H1 (cell line): Measurements from ENCODE around the gene SYT15B. TPM values are rescaled to one million over a fixed set of nuclear protein-coding genes. Genes with fewer than 3 reads are reported as not detected.
"Not testable (repeated sequence)": the region's sequence is repeated elsewhere in the genome, so short reads cannot be mapped to it uniquely, and the experiment has no call there.

Experiments used
- CTCF ChIA-PET: fragments of 300-600 bp; sonication (Branson Sonifier 250); formaldehyde crosslinking; loops from one replicate; lab custom pipeline; 2021; ENCODE audit not compliant: partially characterized antibody; lab: Charles Lee
- POLR2A ChIA-PET: fragments of 300-600 bp; sonication (Branson Sonifier 250); formaldehyde crosslinking; loops from one replicate; lab custom pipeline; 2021; ENCODE audit warnings: inconsistent platforms; ENCODE audit not compliant: partially characterized antibody; lab: Charles Lee
- DNase-seq, 2 experiments: peaks; one replicate each; pipeline versions ENCODE4 v3.0.0 to v3.0.0-alpha.2; 2010 to 2022; ENCODE audit warnings: low spot score in 2 of 2, low read depth in 1 of 2, mixed read lengths in 1 of 2
- FAIRE-seq: peaks from 2 replicates; lab custom pipeline; 2011; peaks lifted over from hg19 to GRCh38; lab: Jason Lieb, UNC
- H2AFZ ChIP-seq: 2 replicates; pipeline ENCODE4 v1.8.1; 2012; ENCODE audit warnings: low read length, inconsistent platforms
- H2AK5ac ChIP-seq: 2 replicates; pipeline ENCODE4 v1.6.1; 2013; ENCODE audit warnings: low read depth, low read length
- H2BK120ac ChIP-seq: replicated peaks from 2 replicates; pipeline ENCODE3; 2013; ENCODE audit warnings: low read depth, low read length, inconsistent platforms
- H2BK12ac ChIP-seq: 2 replicates; pipeline ENCODE4 v1.6.1; 2013; ENCODE audit warnings: low read depth, low read length
- H2BK15ac ChIP-seq: 2 replicates; pipeline ENCODE4 v1.6.1; 2013; ENCODE audit warnings: low read length
- H2BK20ac ChIP-seq: 2 replicates; pipeline ENCODE4 v1.6.1; 2013; ENCODE audit warnings: low read length
- H2BK5ac ChIP-seq: 2 replicates; pipeline ENCODE4 v1.6.1; 2013; ENCODE audit warnings: low read depth, low read length
- H3K14ac ChIP-seq: 2 replicates; pipeline ENCODE4 v1.6.1; 2013; ENCODE audit warnings: inconsistent platforms; ENCODE audit not compliant: insufficient read length
- H3K18ac ChIP-seq: 2 replicates; pipeline ENCODE4 v1.6.1; 2013; ENCODE audit warnings: low read length; ENCODE audit errors: extremely low read depth
- H3K23ac ChIP-seq: 2 replicates; pipeline ENCODE4 v1.6.1; 2013; ENCODE audit warnings: inconsistent platforms; ENCODE audit not compliant: insufficient read length
- H3K23me2 ChIP-seq: 2 replicates; pipeline ENCODE4 v1.6.1; 2013; ENCODE audit warnings: low read depth, low read length
- H3K27ac ChIP-seq: 2 replicates; pipeline ENCODE4 v1.6.1; 2011; ENCODE audit warnings: low read depth, low read length, inconsistent platforms
- H3K27me3 ChIP-seq, 4 experiments: replicated peaks in 1 of 4; 1 replicate in 1 of 4; 2 replicates in 3 of 4; pipeline versions ENCODE4 v1.6.1 to v1.8.1; 2011 to 2013; ENCODE audit warnings: low read length in 3 of 4, mild to moderate bottlenecking in 3 of 4, inconsistent platforms in 2 of 4, mixed read lengths in 2 of 4, moderate library complexity in 1 of 4; ENCODE audit not compliant: control insufficient read depth in 3 of 4, insufficient read depth in 3 of 4; ENCODE audit errors: extremely low read depth in 1 of 4
- H3K36me3 ChIP-seq, 4 experiments: 2 replicates each; pipeline versions ENCODE4 v1.6.1 to v1.8.1; 2011 to 2013; ENCODE audit warnings: mild to moderate bottlenecking in 4 of 4, low read length in 3 of 4, moderate library complexity in 2 of 4, control low read depth in 1 of 4, inconsistent platforms in 1 of 4; ENCODE audit not compliant: insufficient read depth in 4 of 4, control insufficient read depth in 2 of 4
- H3K4ac ChIP-seq: replicated peaks from 2 replicates; pipeline ENCODE3; 2013; ENCODE audit warnings: low read length, low read depth, mixed read lengths, inconsistent platforms; ENCODE audit not compliant: insufficient read length
- H3K4me1 ChIP-seq, 4 experiments: replicated peaks in 1 of 4; 1 replicate in 1 of 4; 2 replicates in 3 of 4; pipeline versions ENCODE4 v1.6.1 to v1.8.1; 2011 to 2013; ENCODE audit warnings: low read length in 3 of 4, inconsistent platforms in 2 of 4, mixed read lengths in 1 of 4; ENCODE audit not compliant: insufficient read depth in 4 of 4, control insufficient read depth in 3 of 4
- H3K4me2 ChIP-seq, 2 experiments: 2 replicates each; pipeline versions ENCODE4 v1.6.1 to v1.8.1; 2011 to 2013; ENCODE audit warnings: low read depth in 2 of 2, low read length in 2 of 2, control low read depth in 1 of 2, inconsistent platforms in 1 of 2, mild to moderate bottlenecking in 1 of 2; ENCODE audit not compliant: insufficient read depth in 1 of 2
- H3K4me3 ChIP-seq, 4 experiments: fragments of 200-600, 300-600 bp in 1 of 4; sonication (generic), shearing (Covaris generic), sonication (Bioruptor Twin) in 1 of 4; 2 replicates each; pipeline versions ENCODE4 v1.5.1 to v1.8.1; 2011 to 2016; ENCODE audit warnings: low read length in 4 of 4, low read depth in 3 of 4, control low read depth in 2 of 4, inconsistent platforms in 2 of 4, mild to moderate bottlenecking in 2 of 4, mixed read lengths in 1 of 4, moderate library complexity in 1 of 4; ENCODE audit not compliant: insufficient read depth in 2 of 4; ENCODE audit errors: extremely low read depth in 1 of 4
- H3K56ac ChIP-seq: replicated peaks from 2 replicates; pipeline ENCODE3; 2013; ENCODE audit warnings: low read depth, mild to moderate bottlenecking, mixed read lengths, low read length, inconsistent platforms; ENCODE audit not compliant: insufficient read length
- H3K79me1 ChIP-seq: 2 replicates; pipeline ENCODE4 v1.6.1; 2013; ENCODE audit warnings: low read depth, low read length, control low read depth
- H3K79me2 ChIP-seq, 2 experiments: 2 replicates each; pipeline versions ENCODE4 v1.6.1 to v1.8.1; 2012 to 2013; ENCODE audit warnings: low read length in 2 of 2, mild to moderate bottlenecking in 2 of 2, inconsistent platforms in 1 of 2; ENCODE audit not compliant: insufficient read depth in 2 of 2, control insufficient read depth in 1 of 2
- H3K9ac ChIP-seq, 4 experiments: replicated peaks in 1 of 4; 1 replicate in 1 of 4; 2 replicates in 3 of 4; pipeline versions ENCODE4 v1.6.1 to v1.8.1; 2011 to 2013; ENCODE audit warnings: low read depth in 3 of 4, low read length in 3 of 4, control low read depth in 2 of 4, mild to moderate bottlenecking in 2 of 4, moderate library complexity in 2 of 4, inconsistent platforms in 1 of 4; ENCODE audit errors: extremely low read depth in 1 of 4
- H3K9me3 ChIP-seq, 2 experiments: 2 replicates each; pipeline versions ENCODE4 v1.6.1 to v1.8.1; 2012 to 2013; ENCODE audit warnings: mild to moderate bottlenecking in 2 of 2, moderate library complexity in 2 of 2, control low read depth in 1 of 2, inconsistent platforms in 1 of 2, low read depth in 1 of 2, low read length in 1 of 2, mixed read lengths in 1 of 2; ENCODE audit not compliant: insufficient read depth in 2 of 2
- H4K20me1 ChIP-seq, 2 experiments: replicated peaks in 1 of 2; 2 replicates each; pipeline versions ENCODE3 to v1.8.1; 2011 to 2013; ENCODE audit warnings: inconsistent platforms in 2 of 2, low read length in 2 of 2, mild to moderate bottlenecking in 1 of 2; ENCODE audit not compliant: insufficient read depth in 2 of 2, control insufficient read depth in 1 of 2
- H4K5ac ChIP-seq: 2 replicates; pipeline ENCODE4 v1.6.1; 2013; ENCODE audit warnings: low read length, low read depth, mixed read lengths, inconsistent platforms; ENCODE audit not compliant: insufficient read length
- H4K8ac ChIP-seq: 2 replicates; pipeline ENCODE4 v1.8.0; 2013; ENCODE audit warnings: mild to moderate bottlenecking, moderate library complexity, low read length, inconsistent platforms; ENCODE audit not compliant: insufficient read depth; ENCODE audit errors: extremely low read depth
- H4K91ac ChIP-seq: replicated peaks from 2 replicates; pipeline ENCODE3; 2013; ENCODE audit warnings: low read length, mixed read lengths, inconsistent platforms; ENCODE audit not compliant: insufficient read length
- WGBS, 2 experiments: shearing (Covaris generic) in 1 of 2; methylation state at CpG; one replicate each; pipeline versions ENCODE4 v1.1.6 to v1.1.7; 2013 to 2015; ENCODE audit warnings: low lambda C conversion rate in 2 of 2, mixed read lengths in 2 of 2, inconsistent platforms in 1 of 2, low coverage in 1 of 2, missing lambda C conversion rate in 1 of 2; ENCODE audit not compliant: insufficient replicate concordance in 2 of 2, insufficient coverage in 1 of 2, insufficient read length in 1 of 2; ENCODE audit errors: extremely low coverage in 1 of 2, missing lambda C conversion rate in 1 of 2; 5-methylcytosine and 5-hydroxymethylcytosine counted together
- polyA plus RNA-seq, 7 experiments: library from polyadenylated mRNA; depleted of rRNA in 3 of 7; stranded (reverse) in 5 of 7; unstranded in 2 of 7; fragments of >200 nt in 5 of 7; fragments of 200-250 nt in 2 of 7; gene quantifications; 1 replicate in 5 of 7; 2 replicates in 1 of 7; 4 replicates in 1 of 7; pipeline versions ENCODE4 v1.2.1 to v1.2.3, GENCODE V29; 2011 to 2013; ENCODE audit warnings: missing spikeins in 2 of 7, mixed read lengths in 2 of 7
- total RNA-seq: library from RNA; stranded (reverse); fragmentation: NEBNext Ultra II Directional; extraction: Animal tissue kit (Norgen Biotek cat#: 25700); gene quantifications from 2 replicates; pipeline ENCODE4 v1.2.1, GENCODE V29; 2021

Gene SYT15B
- total and polyA plus RNA-seq, 2 of the 8 experiments (the other 6 are each of a cell fraction or from before 2014, with no cell fraction given), result 0.17 TPM; not detected in 1

DNA sequence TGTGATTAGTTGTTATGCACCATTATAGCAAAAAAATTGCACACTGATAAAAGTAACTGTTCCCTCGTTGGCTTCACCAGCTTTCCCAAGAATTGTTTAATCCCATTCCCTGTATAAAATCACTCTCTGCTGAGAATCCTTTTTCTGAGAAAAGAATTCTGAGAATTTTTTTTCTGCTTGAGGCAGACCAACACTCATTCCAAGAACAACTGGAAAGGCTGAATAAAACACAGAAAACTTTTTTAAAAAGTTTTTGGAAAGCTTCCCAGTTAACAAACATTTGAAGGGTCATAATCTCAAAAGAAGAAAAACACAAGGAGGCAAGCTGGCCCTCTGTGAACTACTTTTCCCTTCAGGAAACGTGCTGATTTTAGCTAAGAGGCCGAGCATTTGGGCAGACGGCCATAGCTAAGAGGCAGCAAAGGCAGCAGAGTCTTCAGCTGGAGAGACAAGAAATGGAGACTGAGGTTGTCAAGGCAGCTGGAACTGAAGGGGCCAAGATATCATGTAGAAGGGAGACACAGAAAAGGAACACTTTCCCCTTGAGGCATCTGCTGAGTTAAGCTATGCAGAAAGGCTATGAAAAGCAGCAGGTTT is 16.5 kb downstream of the SYT15B start:
- H2BK5ac ChIP-seq, H2BK15ac ChIP-seq, H3K18ac ChIP-seq, H3K9me3 ChIP-seq, H2AK5ac ChIP-seq, H2BK120ac ChIP-seq, DNase-seq, H4K8ac ChIP-seq, FAIRE-seq, CTCF ChIA-PET, H3K56ac ChIP-seq, H3K27ac ChIP-seq, H4K20me1 ChIP-seq, H3K4me3 ChIP-seq, H4K5ac ChIP-seq, H3K79me2 ChIP-seq, H3K9ac ChIP-seq, H3K23me2 ChIP-seq, H2AFZ ChIP-seq, H3K14ac ChIP-seq, H3K4me2 ChIP-seq, H3K4ac ChIP-seq, H3K27me3 ChIP-seq, H3K23ac ChIP-seq, H3K36me3 ChIP-seq, H2BK12ac ChIP-seq, H4K91ac ChIP-seq, POLR2A ChIA-PET, H3K4me1 ChIP-seq, H3K79me1 ChIP-seq, H2BK20ac ChIP-seq: not testable (repeated sequence)
- WGBS, 2 experiments, result 95% methylated on average over 3 of the region's 4 CpGs; no CpG with 5 or more reads in 1 of the 2 experiments

DNA sequence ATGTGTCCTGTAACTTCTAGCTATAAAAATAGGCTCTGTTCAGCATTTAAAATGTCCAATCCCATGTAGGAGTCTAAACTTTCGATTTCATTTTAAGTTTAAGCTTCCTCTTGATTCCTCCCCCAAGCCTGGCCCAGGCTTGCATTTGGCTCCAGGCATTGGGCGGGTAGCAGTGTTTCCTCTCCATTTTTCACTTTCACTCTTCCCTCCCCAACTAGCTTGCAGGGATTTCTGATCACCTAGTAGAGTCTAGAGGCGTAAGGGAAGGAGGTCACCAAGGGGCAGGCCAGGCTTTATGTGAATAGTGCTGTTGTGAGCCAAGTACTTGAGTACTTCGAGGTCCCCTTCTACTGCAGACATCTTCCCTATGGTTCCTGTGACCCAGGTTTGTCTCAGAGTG is 18.5 kb downstream of the SYT15B start:
- H3K79me2 ChIP-seq, H2AK5ac ChIP-seq, H3K4me1 ChIP-seq, H3K23ac ChIP-seq, H4K8ac ChIP-seq, H3K4ac ChIP-seq, H3K9me3 ChIP-seq, H3K9ac ChIP-seq, H2BK12ac ChIP-seq, H2AFZ ChIP-seq, POLR2A ChIA-PET, H2BK15ac ChIP-seq, H3K14ac ChIP-seq, H3K4me3 ChIP-seq, H3K23me2 ChIP-seq, H2BK120ac ChIP-seq, CTCF ChIA-PET, H2BK5ac ChIP-seq, H2BK20ac ChIP-seq, H3K4me2 ChIP-seq, DNase-seq, FAIRE-seq, H4K91ac ChIP-seq, H4K20me1 ChIP-seq, H3K36me3 ChIP-seq, H4K5ac ChIP-seq, H3K79me1 ChIP-seq, H3K18ac ChIP-seq, H3K27me3 ChIP-seq, H3K56ac ChIP-seq, H3K27ac ChIP-seq: not testable (repeated sequence)
- 33% methylated on average over 2 of the region's 4 CpGs; no CpG with 5 or more reads in 1 of the 2 experiments for WGBS, 2 experiments
